Urothelium cell line (cell line): ENCODE measurements around the gene MME.
A peak's percentile ranks its signal among the peaks of the same experiment; 100 is the strongest.

Source experiments
- DNase-seq: peaks from one replicate; pipeline ENCODE4 v3.0.0; 2011; ENCODE audit warnings: low spot score, mixed read lengths
- FAIRE-seq: peaks from 2 replicates; lab custom pipeline; 2011; peaks lifted over from hg19 to GRCh38; lab: Jason Lieb, UNC

MME gene

GRCh38 chr3:155229086-155229485 is 149.0 kb downstream of the MME start:
- DNase-seq = no peak
- FAIRE-seq = no peak

DNA sequence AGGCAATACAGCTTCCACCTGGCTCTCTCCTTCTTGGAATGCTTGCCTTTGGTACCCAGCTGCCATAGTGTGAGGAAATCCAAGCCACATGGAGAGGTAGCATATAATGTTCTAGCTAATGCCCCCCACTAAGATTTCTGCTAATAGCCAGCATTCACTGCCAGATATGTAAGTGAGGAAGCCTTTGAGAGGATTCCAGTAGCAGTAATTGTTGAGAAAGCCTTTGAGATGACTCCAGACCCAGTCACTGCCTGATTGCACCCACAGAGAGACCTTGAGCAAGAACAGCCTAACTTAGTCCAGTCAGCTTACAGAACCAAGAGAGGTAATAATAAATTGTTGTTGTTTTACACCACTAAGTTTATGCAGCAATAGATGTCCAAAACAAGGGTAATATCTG is 150.3 kb downstream of the MME start:
- DNase-seq (no peak), FAIRE-seq (no peak)

DNA sequence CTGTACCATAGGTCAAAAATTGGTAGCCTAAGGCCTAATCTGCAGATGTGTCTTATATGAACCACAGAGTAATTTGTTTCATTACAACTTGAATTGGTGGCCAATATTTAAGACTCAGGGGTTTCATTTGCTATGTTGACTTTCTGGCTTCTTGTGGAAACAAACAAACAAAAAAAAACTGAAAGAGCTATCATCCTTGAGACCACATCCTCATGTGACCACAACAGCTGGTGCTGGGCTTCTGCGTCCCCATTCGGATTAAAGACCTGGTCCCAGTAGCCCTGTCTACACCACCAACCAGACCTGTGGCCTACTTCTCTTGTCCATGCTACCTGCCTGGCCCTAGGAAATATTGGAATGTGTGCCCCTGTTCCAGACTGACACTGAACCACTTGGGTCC is 151.7 kb downstream of the MME start:
- no peak for FAIRE-seq
- DNase-seq = no peak

GRCh38 chr3:155232605-155233004 is 152.5 kb downstream of the MME start:
- FAIRE-seq = no peak
- DNase-seq = peak; percentile 66

DNA sequence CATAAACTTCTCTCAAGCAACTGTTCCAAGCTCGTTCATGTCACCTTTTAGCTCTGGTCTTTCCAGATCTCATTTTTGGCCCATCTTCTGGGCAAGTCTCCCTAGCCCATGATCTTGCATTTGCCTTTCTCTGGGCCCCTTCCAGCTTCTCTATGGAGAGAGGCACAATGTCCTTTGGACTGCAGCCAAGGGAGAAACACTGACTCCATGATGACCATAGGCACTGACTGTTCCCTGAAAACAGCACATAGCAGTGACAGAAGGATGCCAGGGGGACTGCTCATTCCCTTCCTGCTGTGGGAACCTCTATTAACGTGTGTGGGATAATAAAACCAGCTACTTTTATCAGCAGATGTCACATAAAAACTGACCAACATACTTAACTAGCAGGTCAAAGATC is 153.1 kb downstream of the MME start:
- DNase-seq (peak; percentile 27), FAIRE-seq (no peak)
